H1 (cell line): ENCODE measurements around the gene LOX. TPM values are rescaled to one million over a fixed set of nuclear protein-coding genes. Genes with fewer than 3 reads are reported as not detected.

ENCODE experiments used
- CTCF ChIA-PET: fragments of 300-600 bp; sonication (Branson Sonifier 250); formaldehyde crosslinking; loops from one replicate; lab custom pipeline; 2021; ENCODE audit not compliant: partially characterized antibody; lab: Charles Lee
- POLR2A ChIA-PET: fragments of 300-600 bp; sonication (Branson Sonifier 250); formaldehyde crosslinking; loops from one replicate; lab custom pipeline; 2021; ENCODE audit warnings: inconsistent platforms; ENCODE audit not compliant: partially characterized antibody; lab: Charles Lee
- DNase-seq, 2 experiments: peaks; one replicate each; pipeline versions ENCODE4 v3.0.0 to v3.0.0-alpha.2; 2010 to 2022; ENCODE audit warnings: low spot score in 2 of 2, low read depth in 1 of 2, mixed read lengths in 1 of 2
- FAIRE-seq: peaks from 2 replicates; lab custom pipeline; 2011; peaks lifted over from hg19 to GRCh38; lab: Jason Lieb, UNC
- H2AFZ ChIP-seq: 2 replicates; pipeline ENCODE4 v1.8.1; 2012; ENCODE audit warnings: low read length, inconsistent platforms
- H2AK5ac ChIP-seq: 2 replicates; pipeline ENCODE4 v1.6.1; 2013; ENCODE audit warnings: low read depth, low read length
- H2BK120ac ChIP-seq: replicated peaks from 2 replicates; pipeline ENCODE3; 2013; ENCODE audit warnings: low read depth, low read length, inconsistent platforms
- H2BK12ac ChIP-seq: 2 replicates; pipeline ENCODE4 v1.6.1; 2013; ENCODE audit warnings: low read depth, low read length
- H2BK15ac ChIP-seq: 2 replicates; pipeline ENCODE4 v1.6.1; 2013; ENCODE audit warnings: low read length
- H2BK20ac ChIP-seq: 2 replicates; pipeline ENCODE4 v1.6.1; 2013; ENCODE audit warnings: low read length
- H2BK5ac ChIP-seq: 2 replicates; pipeline ENCODE4 v1.6.1; 2013; ENCODE audit warnings: low read depth, low read length
- H3K14ac ChIP-seq: 2 replicates; pipeline ENCODE4 v1.6.1; 2013; ENCODE audit warnings: inconsistent platforms; ENCODE audit not compliant: insufficient read length
- H3K18ac ChIP-seq: 2 replicates; pipeline ENCODE4 v1.6.1; 2013; ENCODE audit warnings: low read length; ENCODE audit errors: extremely low read depth
- H3K23ac ChIP-seq: 2 replicates; pipeline ENCODE4 v1.6.1; 2013; ENCODE audit warnings: inconsistent platforms; ENCODE audit not compliant: insufficient read length
- H3K23me2 ChIP-seq: 2 replicates; pipeline ENCODE4 v1.6.1; 2013; ENCODE audit warnings: low read depth, low read length
- H3K27ac ChIP-seq: 2 replicates; pipeline ENCODE4 v1.6.1; 2011; ENCODE audit warnings: low read depth, low read length, inconsistent platforms
- H3K27me3 ChIP-seq, 4 experiments: replicated peaks in 1 of 4; 1 replicate in 1 of 4; 2 replicates in 3 of 4; pipeline versions ENCODE4 v1.6.1 to v1.8.1; 2011 to 2013; ENCODE audit warnings: low read length in 3 of 4, mild to moderate bottlenecking in 3 of 4, inconsistent platforms in 2 of 4, mixed read lengths in 2 of 4, moderate library complexity in 1 of 4; ENCODE audit not compliant: control insufficient read depth in 3 of 4, insufficient read depth in 3 of 4; ENCODE audit errors: extremely low read depth in 1 of 4
- H3K36me3 ChIP-seq, 4 experiments: 2 replicates each; pipeline versions ENCODE4 v1.6.1 to v1.8.1; 2011 to 2013; ENCODE audit warnings: mild to moderate bottlenecking in 4 of 4, low read length in 3 of 4, moderate library complexity in 2 of 4, control low read depth in 1 of 4, inconsistent platforms in 1 of 4; ENCODE audit not compliant: insufficient read depth in 4 of 4, control insufficient read depth in 2 of 4
- H3K4ac ChIP-seq: replicated peaks from 2 replicates; pipeline ENCODE3; 2013; ENCODE audit warnings: low read length, low read depth, mixed read lengths, inconsistent platforms; ENCODE audit not compliant: insufficient read length
- H3K4me1 ChIP-seq, 4 experiments: replicated peaks in 1 of 4; 1 replicate in 1 of 4; 2 replicates in 3 of 4; pipeline versions ENCODE4 v1.6.1 to v1.8.1; 2011 to 2013; ENCODE audit warnings: low read length in 3 of 4, inconsistent platforms in 2 of 4, mixed read lengths in 1 of 4; ENCODE audit not compliant: insufficient read depth in 4 of 4, control insufficient read depth in 3 of 4
- H3K4me2 ChIP-seq, 2 experiments: 2 replicates each; pipeline versions ENCODE4 v1.6.1 to v1.8.1; 2011 to 2013; ENCODE audit warnings: low read depth in 2 of 2, low read length in 2 of 2, control low read depth in 1 of 2, inconsistent platforms in 1 of 2, mild to moderate bottlenecking in 1 of 2; ENCODE audit not compliant: insufficient read depth in 1 of 2
- H3K4me3 ChIP-seq, 4 experiments: fragments of 200-600, 300-600 bp in 1 of 4; sonication (generic), shearing (Covaris generic), sonication (Bioruptor Twin) in 1 of 4; 2 replicates each; pipeline versions ENCODE4 v1.5.1 to v1.8.1; 2011 to 2016; ENCODE audit warnings: low read length in 4 of 4, low read depth in 3 of 4, control low read depth in 2 of 4, inconsistent platforms in 2 of 4, mild to moderate bottlenecking in 2 of 4, mixed read lengths in 1 of 4, moderate library complexity in 1 of 4; ENCODE audit not compliant: insufficient read depth in 2 of 4; ENCODE audit errors: extremely low read depth in 1 of 4
- H3K56ac ChIP-seq: replicated peaks from 2 replicates; pipeline ENCODE3; 2013; ENCODE audit warnings: low read depth, mild to moderate bottlenecking, mixed read lengths, low read length, inconsistent platforms; ENCODE audit not compliant: insufficient read length
- H3K79me1 ChIP-seq: 2 replicates; pipeline ENCODE4 v1.6.1; 2013; ENCODE audit warnings: low read depth, low read length, control low read depth
- H3K79me2 ChIP-seq, 2 experiments: 2 replicates each; pipeline versions ENCODE4 v1.6.1 to v1.8.1; 2012 to 2013; ENCODE audit warnings: low read length in 2 of 2, mild to moderate bottlenecking in 2 of 2, inconsistent platforms in 1 of 2; ENCODE audit not compliant: insufficient read depth in 2 of 2, control insufficient read depth in 1 of 2
- H3K9ac ChIP-seq, 4 experiments: replicated peaks in 1 of 4; 1 replicate in 1 of 4; 2 replicates in 3 of 4; pipeline versions ENCODE4 v1.6.1 to v1.8.1; 2011 to 2013; ENCODE audit warnings: low read depth in 3 of 4, low read length in 3 of 4, control low read depth in 2 of 4, mild to moderate bottlenecking in 2 of 4, moderate library complexity in 2 of 4, inconsistent platforms in 1 of 4; ENCODE audit errors: extremely low read depth in 1 of 4
- H3K9me3 ChIP-seq, 2 experiments: 2 replicates each; pipeline versions ENCODE4 v1.6.1 to v1.8.1; 2012 to 2013; ENCODE audit warnings: mild to moderate bottlenecking in 2 of 2, moderate library complexity in 2 of 2, control low read depth in 1 of 2, inconsistent platforms in 1 of 2, low read depth in 1 of 2, low read length in 1 of 2, mixed read lengths in 1 of 2; ENCODE audit not compliant: insufficient read depth in 2 of 2
- H4K20me1 ChIP-seq, 2 experiments: replicated peaks in 1 of 2; 2 replicates each; pipeline versions ENCODE3 to v1.8.1; 2011 to 2013; ENCODE audit warnings: inconsistent platforms in 2 of 2, low read length in 2 of 2, mild to moderate bottlenecking in 1 of 2; ENCODE audit not compliant: insufficient read depth in 2 of 2, control insufficient read depth in 1 of 2
- H4K5ac ChIP-seq: 2 replicates; pipeline ENCODE4 v1.6.1; 2013; ENCODE audit warnings: low read length, low read depth, mixed read lengths, inconsistent platforms; ENCODE audit not compliant: insufficient read length
- H4K8ac ChIP-seq: 2 replicates; pipeline ENCODE4 v1.8.0; 2013; ENCODE audit warnings: mild to moderate bottlenecking, moderate library complexity, low read length, inconsistent platforms; ENCODE audit not compliant: insufficient read depth; ENCODE audit errors: extremely low read depth
- H4K91ac ChIP-seq: replicated peaks from 2 replicates; pipeline ENCODE3; 2013; ENCODE audit warnings: low read length, mixed read lengths, inconsistent platforms; ENCODE audit not compliant: insufficient read length
- ATF2 ChIP-seq: IDR thresholded peaks from 2 replicates; pipeline ENCODE4 v1.6.1; 2012; ENCODE audit warnings: low read length, inconsistent platforms
- CREB1 ChIP-seq: IDR thresholded peaks from 2 replicates; pipeline ENCODE4 v1.6.1; 2012; ENCODE audit warnings: inconsistent platforms
- E2F6 ChIP-seq: IDR thresholded peaks from 2 replicates; pipeline ENCODE4 v1.6.1; 2012; ENCODE audit warnings: inconsistent platforms
- TAF7 ChIP-seq: optimal IDR thresholded peaks from 2 replicates; pipeline ENCODE3; 2011; ENCODE audit warnings: low read depth, mild to moderate bottlenecking, inconsistent platforms, low read length, moderate library complexity, borderline replicate concordance
- WGBS, 2 experiments: shearing (Covaris generic) in 1 of 2; methylation state at CpG; one replicate each; pipeline versions ENCODE4 v1.1.6 to v1.1.7; 2013 to 2015; ENCODE audit warnings: low lambda C conversion rate in 2 of 2, mixed read lengths in 2 of 2, inconsistent platforms in 1 of 2, low coverage in 1 of 2, missing lambda C conversion rate in 1 of 2; ENCODE audit not compliant: insufficient replicate concordance in 2 of 2, insufficient coverage in 1 of 2, insufficient read length in 1 of 2; ENCODE audit errors: extremely low coverage in 1 of 2, missing lambda C conversion rate in 1 of 2; 5-methylcytosine and 5-hydroxymethylcytosine counted together
- polyA plus RNA-seq, 7 experiments: library from polyadenylated mRNA; depleted of rRNA in 3 of 7; stranded (reverse) in 5 of 7; unstranded in 2 of 7; fragments of >200 nt in 5 of 7; fragments of 200-250 nt in 2 of 7; gene quantifications; 1 replicate in 5 of 7; 2 replicates in 1 of 7; 4 replicates in 1 of 7; pipeline versions ENCODE4 v1.2.1 to v1.2.3, GENCODE V29; 2011 to 2013; ENCODE audit warnings: missing spikeins in 2 of 7, mixed read lengths in 2 of 7
- total RNA-seq: library from RNA; stranded (reverse); fragmentation: NEBNext Ultra II Directional; extraction: Animal tissue kit (Norgen Biotek cat#: 25700); gene quantifications from 2 replicates; pipeline ENCODE4 v1.2.1, GENCODE V29; 2021

LOX gene
- total and polyA plus RNA-seq, 2 of the 8 experiments (the other 6 are each of a cell fraction or from before 2014, with no cell fraction given), result 1.1 to 2.2 TPM

DNA sequence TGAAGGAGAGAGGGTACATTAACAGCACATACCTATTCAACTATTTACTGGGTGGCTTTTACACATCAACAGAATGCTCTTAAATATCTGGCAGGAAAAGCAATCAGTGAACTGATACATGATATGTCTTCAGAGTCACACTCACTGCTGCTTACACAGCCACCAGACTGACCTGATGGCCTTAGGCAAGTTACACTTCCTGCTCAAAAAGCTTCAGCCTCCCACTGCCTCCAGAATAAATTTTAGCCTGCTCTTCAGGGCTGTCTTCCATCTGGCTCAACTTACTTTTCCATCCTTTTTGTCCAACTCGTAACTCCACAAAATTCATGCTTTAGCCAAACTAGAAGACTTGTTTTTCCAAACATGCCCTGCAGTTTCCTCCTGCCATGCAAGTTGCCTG is 10.7 kb downstream of the LOX start:
- Histone ChIP-seq H3K4me3 (no peak overlapping the region), H3K79me2 (no peaks in the 10 kb centered on the region), H2BK20ac (no peak overlapping the region), H3K14ac (no peak overlapping the region), H2BK12ac (no peak overlapping the region), H3K9ac (no peak overlapping the region), H2BK15ac (no peak overlapping the region), H3K27me3 (no peaks in the 10 kb centered on the region), H3K56ac (no peak overlapping the region), H2AFZ (no peak overlapping the region), H2AK5ac (no peak overlapping the region), H3K4ac (no peak overlapping the region), H2BK120ac (no peak overlapping the region), H3K4me1 (0 out of 7 replicates have a peak, but pooled peaks cover 0 to 2% (median 0%) of the 10 kb centered on the region in 4 experiments), H3K27ac (no peak overlapping the region), H4K5ac (no peak overlapping the region), H3K4me2 (no peak overlapping the region), H3K18ac (no peak overlapping the region), H3K79me1 (no peaks in the 10 kb centered on the region), H2BK5ac (no peak overlapping the region), H4K8ac (no peak overlapping the region), H3K23me2 (no peaks in the 10 kb centered on the region), H4K91ac (no peak overlapping the region), H3K36me3 (0 out of 8 replicates have a peak, but pooled peaks cover 0 to 2% (median 0%) of the 10 kb centered on the region in 4 experiments), H4K20me1 (no peaks in the 10 kb centered on the region), H3K9me3 (no peaks in the 10 kb centered on the region), H3K23ac (no peak overlapping the region)
- POLR2A ChIA-PET, result interaction anchor here (1.0 kb wide), 1 partner anchor 9 kb away, joined by 3 read pairs; no protein-coding TSS in a partner anchor
- 100% methylated on average over 1 of the region's 1 CpG; no CpG with 5 or more reads in 1 of the 2 experiments for whole genome bisulfite sequencing, 2 experiments
- DNase-seq (no peak), FAIRE-seq (no peak)
- CTCF ChIA-PET, result no interaction called here
- TF ChIP-seq E2F6 (no peak), ATF2 (no peak), CREB1 (no peak), TAF7 (no peak)
